Fibroblast of skin of back (primary cell): Measurements from ENCODE around the gene ITGA7.

Experiments used
- DNase-seq: peaks from one replicate; pipeline ENCODE4 v3.0.0-alpha.2; 2013

Gene ITGA7

GRCh38 chr12:55642267-55642666 lies 65.4 kb downstream of the ITGA7 start:
- DNase-seq = no peak

- no peak for DNase-seq
Measured at GRCh38 chr12:55641595-55641994, 66.1 kb downstream of the ITGA7 start.

- no peak for DNase-seq
Measured at GRCh38 chr12:55637467-55637866, 70.2 kb downstream of the ITGA7 start.

- no peak for DNase-seq
Measured at GRCh38 chr12:55636853-55637252, 70.9 kb downstream of the ITGA7 start, which contains the start of gene OR10P1. Gene OR10P1 (plus strand): TSS chr12:55636892. CDS start chr12:55636892, 0 bp downstream.

- no peak for DNase-seq
Measured at GRCh38 chr12:55636116-55636655, 71.5 kb downstream of the ITGA7 start.
